Ascending aorta (tissue), 2 donors: ENCODE data around the gene IQCM. TPM values are rescaled to one million over a fixed set of nuclear protein-coding genes. Genes with fewer than 3 reads are reported as not detected.
"Not testable (repeated sequence)": the region's sequence is repeated elsewhere in the genome, so short reads cannot be mapped to it uniquely, and the experiment has no call there.

ENCODE experiments used
- DNase-seq, 2 donors: peaks; one replicate each; pipeline ENCODE4 v3.0.0-alpha.2; 2019; ENCODE audit warnings: low spot score in 2 of 2
- H3K27ac ChIP-seq, 2 donors: fragments of 200-600 bp; sonication (generic); one replicate each; pipeline ENCODE4 v1.5.1; 2016 to 2017; ENCODE audit warnings: mild to moderate bottlenecking in 1 of 2
- H3K27me3 ChIP-seq: fragments of 200-600 bp; sonication (generic); one replicate; pipeline ENCODE4 v1.5.1; 2017
- H3K36me3 ChIP-seq, 2 donors: fragments of 200-600 bp; sonication (generic); one replicate each; pipeline ENCODE4 v1.5.1; 2016
- H3K4me1 ChIP-seq, 2 donors: fragments of 200-600 bp; sonication (generic); one replicate each; pipeline ENCODE4 v1.5.1; 2016 to 2017; ENCODE audit warnings: mild to moderate bottlenecking in 1 of 2
- H3K4me3 ChIP-seq, 2 donors: fragments of 200-600 bp; sonication (generic); one replicate each; pipeline ENCODE4 v1.5.1; 2016 to 2017; ENCODE audit warnings: mild to moderate bottlenecking in 1 of 2
- H3K9me3 ChIP-seq, 2 donors: fragments of 200-600 bp; sonication (generic); one replicate each; pipeline ENCODE4 v1.5.1; 2016
- intact Hi-C: fragments of 100-400 bp; cut with DNase I; formaldehyde crosslinking; loops from one replicate; pipeline ENCODE4 v1.15.1; 2023
- total RNA-seq: library from RNA; depleted of rRNA; stranded (reverse); fragments of >200 nt; gene quantifications from one replicate; pipeline ENCODE4 v1.1.0, GENCODE V29; 2016
- TF ChIP-seq, protein P1 (sequence below), 3 experiments: fragments of 200-600 bp in 2 of 3; fragments of 450-650 bp in 1 of 3; sonication (generic) in 2 of 3; IDR thresholded peaks; one replicate each; pipeline ENCODE4 v1.5.1; 2016 to 2019; ENCODE audit warnings: antibody characterized with exemption in 3 of 3, mild to moderate bottlenecking in 1 of 3, moderate library complexity in 1 of 3

The IQCM gene
- total RNA-seq, 1 donor from 2014 or later: not detected

DNA sequence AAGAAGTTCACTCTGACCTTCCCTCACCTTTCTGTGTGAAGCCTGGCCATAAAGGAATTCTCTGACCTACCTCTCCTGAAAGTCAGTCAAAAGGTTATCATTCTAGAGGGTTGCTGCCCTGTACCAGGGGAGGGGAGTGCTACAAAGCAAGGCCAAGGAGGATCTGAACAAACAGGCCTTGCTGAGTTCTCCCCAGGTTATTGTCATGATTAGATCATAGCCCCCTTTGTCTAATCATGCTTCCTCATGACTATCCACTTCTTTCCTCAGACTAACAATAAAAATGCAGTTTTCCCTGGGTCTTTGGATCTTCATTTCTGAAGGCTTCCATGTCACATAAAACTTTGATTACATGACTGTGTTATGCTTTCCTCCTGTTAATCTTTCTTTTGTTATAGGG, 472.0 kb downstream of the IQCM start:
- no peak for DNase-seq
- intact Hi-C loops: no loop called here
- TF ChIP-seq, protein P1, sequence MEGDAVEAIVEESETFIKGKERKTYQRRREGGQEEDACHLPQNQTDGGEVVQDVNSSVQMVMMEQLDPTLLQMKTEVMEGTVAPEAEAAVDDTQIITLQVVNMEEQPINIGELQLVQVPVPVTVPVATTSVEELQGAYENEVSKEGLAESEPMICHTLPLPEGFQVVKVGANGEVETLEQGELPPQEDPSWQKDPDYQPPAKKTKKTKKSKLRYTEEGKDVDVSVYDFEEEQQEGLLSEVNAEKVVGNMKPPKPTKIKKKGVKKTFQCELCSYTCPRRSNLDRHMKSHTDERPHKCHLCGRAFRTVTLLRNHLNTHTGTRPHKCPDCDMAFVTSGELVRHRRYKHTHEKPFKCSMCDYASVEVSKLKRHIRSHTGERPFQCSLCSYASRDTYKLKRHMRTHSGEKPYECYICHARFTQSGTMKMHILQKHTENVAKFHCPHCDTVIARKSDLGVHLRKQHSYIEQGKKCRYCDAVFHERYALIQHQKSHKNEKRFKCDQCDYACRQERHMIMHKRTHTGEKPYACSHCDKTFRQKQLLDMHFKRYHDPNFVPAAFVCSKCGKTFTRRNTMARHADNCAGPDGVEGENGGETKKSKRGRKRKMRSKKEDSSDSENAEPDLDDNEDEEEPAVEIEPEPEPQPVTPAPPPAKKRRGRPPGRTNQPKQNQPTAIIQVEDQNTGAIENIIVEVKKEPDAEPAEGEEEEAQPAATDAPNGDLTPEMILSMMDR (IDR thresholded peaks at IDR 0.05): no peak
- Histone ChIP-seq H3K27ac (no peak overlapping the region), H3K4me1 (no peaks in the 10 kb centered on the region), H3K4me3 (no peak overlapping the region), H3K9me3 (no peaks in the 10 kb centered on the region), H3K27me3 (no peaks in the 10 kb centered on the region), H3K36me3 (no peaks in the 10 kb centered on the region)

DNA sequence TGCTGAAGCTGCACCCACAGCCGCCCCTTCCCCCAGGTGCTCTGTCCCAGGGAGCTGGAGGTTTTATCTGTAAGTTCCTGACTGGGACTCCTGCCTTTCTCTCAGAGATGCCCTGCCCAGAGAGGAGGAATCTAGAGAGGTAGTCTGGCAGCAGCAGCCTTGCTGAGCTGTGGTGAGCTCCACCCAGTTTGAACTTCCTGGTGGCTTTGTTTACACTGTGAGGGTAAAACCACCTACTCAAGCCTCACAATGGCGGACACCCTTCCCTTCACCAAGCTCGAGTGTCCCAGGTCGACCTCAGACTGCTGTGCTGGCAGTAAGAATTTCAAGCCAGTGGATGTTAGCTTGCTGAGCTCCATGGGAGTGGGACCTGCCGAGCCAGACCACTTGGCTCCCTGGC, 474.5 kb downstream of the IQCM start:
- H3K4me1 ChIP-seq, intact Hi-C loops, H3K4me3 ChIP-seq, H3K27ac ChIP-seq, H3K9me3 ChIP-seq, H3K36me3 ChIP-seq, DNase-seq, H3K27me3 ChIP-seq: not testable (repeated sequence)

- Histone ChIP-seq H3K9me3 (no peaks in the 10 kb centered on the region), H3K27me3 (no peaks in the 10 kb centered on the region), H3K4me3 (no peak overlapping the region), H3K36me3 (no peaks in the 10 kb centered on the region), H3K4me1 (no peaks in the 10 kb centered on the region), H3K27ac (no peak overlapping the region)
- intact Hi-C loops: no loop called here
- no peak for DNase-seq
- TF ChIP-seq, protein P1 (IDR thresholded peaks at IDR 0.05): no peak
These were observed 487.5 kb downstream of the IQCM start for GRCh38 chr4:149328161-149328560.

DNA sequence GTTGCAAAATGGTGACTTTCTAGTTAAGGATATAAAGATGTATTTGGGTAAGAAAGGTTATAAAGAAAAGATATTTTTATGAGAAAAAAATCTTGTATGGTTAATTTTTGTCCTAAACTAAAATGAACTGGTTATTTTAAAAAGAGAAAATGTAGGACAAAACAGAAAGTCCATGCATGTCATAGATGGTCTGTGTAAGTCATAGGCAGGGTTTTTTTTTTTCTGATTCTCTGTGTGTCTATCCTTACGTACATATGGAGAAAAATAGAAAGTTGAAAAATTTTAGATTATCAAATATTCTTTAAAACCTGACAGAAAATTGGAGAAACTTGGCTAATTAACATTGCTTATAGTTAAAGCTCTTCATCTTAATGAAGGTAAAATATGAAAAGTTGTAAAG, 493.4 kb downstream of the IQCM start:
- H3K27me3 ChIP-seq: no peaks in the 10 kb centered on the region
- no peak for DNase-seq
- TF ChIP-seq, protein P1 (IDR thresholded peaks at IDR 0.05): no peak
- no peak overlapping the region for H3K4me3 ChIP-seq
- intact Hi-C loops: no loop called here
- no peaks in the 10 kb centered on the region for H3K4me1 ChIP-seq
- H3K36me3 ChIP-seq: no peaks in the 10 kb centered on the region
- no peak overlapping the region for H3K27ac ChIP-seq
- H3K9me3 ChIP-seq: no peaks in the 10 kb centered on the region

- intact Hi-C loops: no loop called here
- no peak for DNase-seq
- TF ChIP-seq, protein P1 (IDR thresholded peaks at IDR 0.05): no peak
These were observed 494.2 kb downstream of the IQCM start for GRCh38 chr4:149321438-149321837.

GRCh38 chr4:149311076-149311475, 504.6 kb downstream of the IQCM start:
- no peaks in the 10 kb centered on the region for H3K9me3 ChIP-seq
- no peaks in the 10 kb centered on the region for H3K4me1 ChIP-seq
- intact Hi-C loops: no loop called here
- H3K27me3 ChIP-seq: no peaks in the 10 kb centered on the region
- no peak overlapping the region for H3K4me3 ChIP-seq
- H3K36me3 ChIP-seq: no peaks in the 10 kb centered on the region
- no peak for DNase-seq
- TF ChIP-seq, protein P1 (IDR thresholded peaks at IDR 0.05): no peak
- no peak overlapping the region for H3K27ac ChIP-seq

More at GRCh38 chr4:149321438-149321837, 494.2 kb downstream of the IQCM start:
- H3K27ac ChIP-seq: no peak overlapping the region
- no peaks in the 10 kb centered on the region for H3K36me3 ChIP-seq
- no peaks in the 10 kb centered on the region for H3K27me3 ChIP-seq
- H3K4me1 ChIP-seq: no peaks in the 10 kb centered on the region
- no peaks in the 10 kb centered on the region for H3K9me3 ChIP-seq
- no peak overlapping the region for H3K4me3 ChIP-seq
